22Rv1 (cell line): ENCODE measurements around the gene FBXO28.

ENCODE experiments used
- ZFX ChIP-seq: fragments of 450-650 bp; IDR thresholded peaks from 2 replicates; pipeline ENCODE4 v1.6.1; 2017; ENCODE audit warnings: antibody characterized with exemption, borderline replicate concordance
- TF ChIP-seq, protein P1 (sequence below): fragments of 450-650 bp; IDR thresholded peaks from 2 replicates; pipeline ENCODE4 v1.5.1; 2017; ENCODE audit warnings: mild to moderate bottlenecking

DNA sequence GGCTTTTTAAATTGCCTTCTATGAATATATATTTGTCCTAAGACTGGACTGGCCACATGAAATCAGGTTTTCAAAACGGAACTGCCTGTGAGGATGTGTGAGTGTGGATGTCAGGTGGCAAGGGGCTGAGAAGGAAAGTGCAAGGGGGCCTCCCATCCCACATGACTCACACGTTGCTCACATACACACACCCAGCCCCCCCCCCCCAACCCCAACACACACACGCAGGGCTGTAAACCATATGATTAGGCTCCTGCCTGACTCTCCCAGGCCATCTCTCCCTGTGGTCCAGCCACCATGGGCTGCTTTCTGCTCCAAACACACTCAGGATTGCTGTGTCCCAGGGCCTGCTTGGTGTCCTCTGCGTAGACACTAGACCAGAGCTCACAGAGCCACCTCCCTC, 91.5 kb downstream of the FBXO28 start:
- TF ChIP-seq, protein P1, sequence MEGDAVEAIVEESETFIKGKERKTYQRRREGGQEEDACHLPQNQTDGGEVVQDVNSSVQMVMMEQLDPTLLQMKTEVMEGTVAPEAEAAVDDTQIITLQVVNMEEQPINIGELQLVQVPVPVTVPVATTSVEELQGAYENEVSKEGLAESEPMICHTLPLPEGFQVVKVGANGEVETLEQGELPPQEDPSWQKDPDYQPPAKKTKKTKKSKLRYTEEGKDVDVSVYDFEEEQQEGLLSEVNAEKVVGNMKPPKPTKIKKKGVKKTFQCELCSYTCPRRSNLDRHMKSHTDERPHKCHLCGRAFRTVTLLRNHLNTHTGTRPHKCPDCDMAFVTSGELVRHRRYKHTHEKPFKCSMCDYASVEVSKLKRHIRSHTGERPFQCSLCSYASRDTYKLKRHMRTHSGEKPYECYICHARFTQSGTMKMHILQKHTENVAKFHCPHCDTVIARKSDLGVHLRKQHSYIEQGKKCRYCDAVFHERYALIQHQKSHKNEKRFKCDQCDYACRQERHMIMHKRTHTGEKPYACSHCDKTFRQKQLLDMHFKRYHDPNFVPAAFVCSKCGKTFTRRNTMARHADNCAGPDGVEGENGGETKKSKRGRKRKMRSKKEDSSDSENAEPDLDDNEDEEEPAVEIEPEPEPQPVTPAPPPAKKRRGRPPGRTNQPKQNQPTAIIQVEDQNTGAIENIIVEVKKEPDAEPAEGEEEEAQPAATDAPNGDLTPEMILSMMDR: no peak
- TF ChIP-seq ZFX: no peak
